IMR-90 (cell line): ENCODE results near the gene SNRPA1. TPM values are rescaled to one million over a fixed set of nuclear protein-coding genes. Genes with fewer than 3 reads are reported as not detected.

ENCODE experiments used
- ATAC-seq: fragments of 200-7000 bp; cut with Tn5 transposase; 2 replicates; pipeline ENCODE4 v1.9.1; 2020; ENCODE audit warnings: low read depth, mild to moderate bottlenecking, moderate library complexity
- BruUV-seq: library from RNA; stranded (reverse); fragments of 400-500 nt; replicated peaks from 2 replicates; lab custom pipeline; 2021; lab: Mats Ljungman, UMichigan
- CTCF ChIA-PET: fragments of 300-600 bp; formaldehyde crosslinking; extraction: SDS; loops from one replicate; lab custom pipeline; 2021; ENCODE audit warnings: antibody characterized with exemption; lab: Yijun Ruan, JAX
- POLR2A ChIA-PET: fragments of 300-600 bp; sonication (Branson Sonifier 250); formaldehyde crosslinking; loops from one replicate; lab custom pipeline; 2022; ENCODE audit warnings: antibody characterized with exemption; ENCODE audit not compliant: unreplicated experiment; lab: Charles Lee
- DNase-seq: peaks from one replicate; pipeline ENCODE4 v3.0.0; 2013
- H2AFZ ChIP-seq: replicated peaks from 2 replicates; pipeline ENCODE3; 2013; ENCODE audit warnings: low read length, mild to moderate bottlenecking; ENCODE audit not compliant: poor library complexity
- H2AK5ac ChIP-seq: 2 replicates; pipeline ENCODE4 v1.6.1; 2013; ENCODE audit warnings: low read depth, low read length, inconsistent platforms
- H2AK9ac ChIP-seq: replicated peaks from 2 replicates; pipeline ENCODE3; 2013; ENCODE audit warnings: mild to moderate bottlenecking, low read depth, low read length, moderate library complexity; ENCODE audit not compliant: poor library complexity
- H2BK120ac ChIP-seq: 2 replicates; pipeline ENCODE4 v1.6.1; 2013; ENCODE audit warnings: low read depth, low read length, inconsistent platforms
- H2BK15ac ChIP-seq: 3 replicates; pipeline ENCODE4 v1.6.1; 2013; ENCODE audit warnings: low read depth, low read length, inconsistent platforms
- H2BK20ac ChIP-seq: 2 replicates; pipeline ENCODE4 v1.6.1; 2013; ENCODE audit warnings: low read depth, mild to moderate bottlenecking, inconsistent platforms, low read length, moderate library complexity
- H2BK5ac ChIP-seq: 2 replicates; pipeline ENCODE4 v1.6.1; 2013; ENCODE audit warnings: mild to moderate bottlenecking, low read depth, low read length, inconsistent platforms; ENCODE audit not compliant: poor library complexity, severe bottlenecking
- H3K14ac ChIP-seq: replicated peaks from 2 replicates; pipeline ENCODE4 v1.6.1; 2013; ENCODE audit warnings: low read depth, low read length, inconsistent platforms
- H3K18ac ChIP-seq: 2 replicates; pipeline ENCODE4 v1.6.1; 2013; ENCODE audit warnings: low read depth, low read length, control low read depth
- H3K23ac ChIP-seq: 2 replicates; pipeline ENCODE4 v1.6.1; 2013; ENCODE audit warnings: low read depth, low read length, inconsistent platforms
- H3K27ac ChIP-seq: 2 replicates; pipeline ENCODE4 v1.5.1; 2013; ENCODE audit warnings: mild to moderate bottlenecking, control low read depth, low read length; ENCODE audit not compliant: insufficient read depth
- H3K27me3 ChIP-seq: 2 replicates; pipeline ENCODE4 v1.6.1; 2013; ENCODE audit warnings: low read length; ENCODE audit not compliant: control insufficient read depth, insufficient read depth
- H3K36me3 ChIP-seq: 2 replicates; pipeline ENCODE4 v1.6.1; 2013; ENCODE audit warnings: low read length, mixed read lengths; ENCODE audit not compliant: control insufficient read depth, insufficient read depth
- H3K4ac ChIP-seq: 2 replicates; pipeline ENCODE4 v1.6.1; 2013; ENCODE audit warnings: low read depth, low read length, inconsistent platforms
- H3K4me1 ChIP-seq: 2 replicates; pipeline ENCODE4 v1.6.1; 2013; ENCODE audit warnings: low read length, mixed read lengths; ENCODE audit not compliant: control insufficient read depth, insufficient read depth
- H3K4me2 ChIP-seq: 2 replicates; pipeline ENCODE4 v1.6.1; 2013; ENCODE audit warnings: low read depth, mild to moderate bottlenecking, control low read depth, low read length, moderate library complexity
- H3K4me3 ChIP-seq: 2 replicates; pipeline ENCODE4 v1.5.1; 2013; ENCODE audit warnings: low read depth, mild to moderate bottlenecking, control low read depth, low read length, moderate library complexity; ENCODE audit not compliant: insufficient read depth
- H3K56ac ChIP-seq: 2 replicates; pipeline ENCODE4 v1.6.1; 2013; ENCODE audit warnings: low read length, inconsistent platforms; ENCODE audit not compliant: insufficient read depth; ENCODE audit errors: extremely low read depth
- H3K79me1 ChIP-seq, 2 experiments: 2 replicates each; pipeline ENCODE4 v1.6.1; 2013; ENCODE audit warnings: low read length in 2 of 2, inconsistent platforms in 1 of 2, low read depth in 1 of 2
- H3K9ac ChIP-seq: 2 replicates; pipeline ENCODE4 v1.6.1; 2013; ENCODE audit warnings: low read depth, low read length, control low read depth
- H3K9me1 ChIP-seq: 2 replicates; pipeline ENCODE4 v1.6.1; 2013; ENCODE audit warnings: low read length, inconsistent platforms; ENCODE audit not compliant: insufficient read depth
- H3K9me3 ChIP-seq: 2 replicates; pipeline ENCODE4 v1.6.1; 2013; ENCODE audit warnings: low read length; ENCODE audit not compliant: control insufficient read depth, insufficient read depth
- H4K20me1 ChIP-seq: 2 replicates; pipeline ENCODE4 v1.6.1; 2013; ENCODE audit warnings: low read length, inconsistent platforms; ENCODE audit not compliant: insufficient read depth
- H4K5ac ChIP-seq: 2 replicates; pipeline ENCODE4 v1.6.1; 2013; ENCODE audit warnings: mild to moderate bottlenecking, low read depth, low read length, control low read depth
- H4K8ac ChIP-seq, 2 experiments: 2 replicates each; pipeline ENCODE4 v1.6.1; 2013; ENCODE audit warnings: low read depth in 2 of 2, low read length in 2 of 2, control low read depth in 1 of 2, inconsistent platforms in 1 of 2
- H4K91ac ChIP-seq: 2 replicates; pipeline ENCODE4 v1.6.1; 2013; ENCODE audit warnings: low read depth, low read length, inconsistent platforms; ENCODE audit not compliant: insufficient read depth
- BHLHE40 ChIP-seq: fragments of 150-350 bp; IDR thresholded peaks from 2 replicates; pipeline ENCODE4 v1.6.1; 2016; ENCODE audit warnings: mild to moderate bottlenecking, low read depth, low read length
- CEBPB ChIP-seq: IDR thresholded peaks from 2 replicates; pipeline ENCODE4 v1.6.1; 2012; ENCODE audit warnings: low read depth, low read length, improper control_type of control experiment
- CHD1 ChIP-seq: IDR thresholded peaks from 2 replicates; pipeline ENCODE4 v1.6.1; 2012; ENCODE audit warnings: low read depth, low read length, improper control_type of control experiment
- ELK1 ChIP-seq: fragments of 150-350 bp; IDR thresholded peaks from 2 replicates; pipeline ENCODE4 v1.6.1; 2016; ENCODE audit warnings: low read depth, mild to moderate bottlenecking, low read length, moderate library complexity, borderline replicate concordance
- MAFK ChIP-seq: IDR thresholded peaks from 2 replicates; pipeline ENCODE4 v1.6.1; 2012; ENCODE audit warnings: low read depth, low read length, improper control_type of control experiment
- MAZ ChIP-seq: IDR thresholded peaks from 2 replicates; pipeline ENCODE4 v1.6.1; 2012; ENCODE audit warnings: low read depth, mild to moderate bottlenecking, low read length, improper control_type of control experiment, moderate library complexity, borderline replicate concordance
- MXI1 ChIP-seq: IDR thresholded peaks from 2 replicates; pipeline ENCODE4 v1.6.1; 2012; ENCODE audit warnings: low read depth, mild to moderate bottlenecking, low read length, moderate library complexity, borderline replicate concordance
- NFE2L2 ChIP-seq: fragments of 150-350 bp; IDR thresholded peaks from 2 replicates; pipeline ENCODE4 v1.6.1; 2016; ENCODE audit warnings: low read depth, mild to moderate bottlenecking, low read length
- POLR2A ChIP-seq: IDR thresholded peaks from 2 replicates; pipeline ENCODE4 v1.6.1; 2012; ENCODE audit warnings: mild to moderate bottlenecking, low read depth, low read length
- RAD21 ChIP-seq: IDR thresholded peaks from 2 replicates; pipeline ENCODE4 v1.6.1; 2012; ENCODE audit warnings: low read length, improper control_type of control experiment
- RCOR1 ChIP-seq: IDR thresholded peaks from 2 replicates; pipeline ENCODE4 v1.6.1; 2012; ENCODE audit warnings: mild to moderate bottlenecking, low read length, improper control_type of control experiment; ENCODE audit not compliant: insufficient replicate concordance
- RFX5 ChIP-seq: IDR thresholded peaks from 2 replicates; pipeline ENCODE4 v1.8.0; 2012; ENCODE audit warnings: low read depth, mild to moderate bottlenecking, low read length, moderate library complexity
- SMC3 ChIP-seq: fragments of 150-350 bp; IDR thresholded peaks from 2 replicates; pipeline ENCODE4 v1.6.1; 2016; ENCODE audit warnings: low read depth, mild to moderate bottlenecking, antibody characterized with exemption, low read length, moderate library complexity
- WGBS, 2 experiments: methylation state at CpG; one replicate each; pipeline versions ENCODE4 v1.1.5 to v1.1.7; 2013; ENCODE audit warnings: missing lambda C conversion rate in 2 of 2; ENCODE audit not compliant: insufficient read length in 1 of 2; ENCODE audit errors: extremely low coverage in 2 of 2; 5-methylcytosine and 5-hydroxymethylcytosine counted together
- dilution Hi-C: fragments of 300-500 bp; cut with HindIII; formaldehyde crosslinking; loops from one replicate; pipeline ENCODE4 v1.14.3; 2018; ENCODE audit warnings: low sequenced_read_pairs; ENCODE audit not compliant: unreplicated experiment
- in situ Hi-C: fragments of 300-500 bp; cut with MboI; formaldehyde crosslinking; loops from 3 replicates; pipeline ENCODE4 v1.14.3; 2019; ENCODE audit warnings: low sequenced_read_pairs, inconsistent platforms, mixed read lengths
- intact Hi-C: fragments of 100-400 bp; cut with micrococcal nuclease; formaldehyde crosslinking; loops from 2 replicates; pipeline ENCODE4 v1.10.0; 2022
- polyA plus RNA-seq, 3 experiments: library from polyadenylated mRNA; depleted of rRNA; stranded (reverse); fragments of >200 nt; gene quantifications; 2 replicates each; pipeline ENCODE4 v1.2.3, GENCODE V29; 2012; ENCODE audit warnings: low replicate concordance in 1 of 3
- total RNA-seq: library from RNA; depleted of rRNA; stranded (reverse); fragments of >200 nt; gene quantifications from 2 replicates; pipeline ENCODE4 v1.2.3, GENCODE V29; 2012

Gene SNRPA1
- total and polyA plus RNA-seq, 2 of the 4 experiments (the other 2 are of a cell fraction): 37.1 to 79.9 TPM

- H3K36me3 ChIP-seq: peaks cover 10% of the 10 kb centered on the region
- H3K9ac ChIP-seq: peak within 1 kb of the TSS; percentile 99
- H3K79me1 ChIP-seq: peaks cover 0 to 32% of the 10 kb centered on the region in 2 experiments; a peak in 2 of 4 replicates
- H3K4me1 ChIP-seq: peaks cover 21% of the 10 kb centered on the region
- peak within 1 kb of the TSS; percentile 95 for H3K27ac ChIP-seq
- dilution Hi-C loops: no loop called here
- no peak within 1 kb of the TSS for H2BK20ac ChIP-seq
- H3K18ac ChIP-seq: peak within 1 kb of the TSS; percentile 49
- H3K23ac ChIP-seq: peak within 1 kb of the TSS; percentile 87
- no peaks in the 10 kb centered on the region for H3K27me3 ChIP-seq
- peak within 1 kb of the TSS; percentile 93 for H2AFZ ChIP-seq
- 1% methylated on average over 63 of the region's 108 CpGs; no CpG with 5 or more reads in 1 of the 2 experiments for WGBS, 2 experiments
- intact Hi-C loops: loop anchor here (2.0 kb wide), 4 partner anchors 51 to 163 kb away; no protein-coding TSS in a partner anchor
- H2AK9ac ChIP-seq: peak within 1 kb of the TSS; percentile 39
- peak within 1 kb of the TSS; percentile 76; the same call in 2 of the 3 replicates for H2BK15ac ChIP-seq
- peak within 1 kb of the TSS; percentile 21 for H4K5ac ChIP-seq
- DNase-seq (peak; percentile 93), ATAC-seq (peak; percentile 81)
- no peaks in the 10 kb centered on the region for H3K9me3 ChIP-seq
- CTCF ChIA-PET: interaction anchor here (0.6 to 1.5 kb wide), 7 partner anchors 37 to 236 kb away, joined by 3 to 6 read pairs (median 4); no protein-coding TSS in a partner anchor
- H4K8ac ChIP-seq: peak within 1 kb of the TSS; percentile 55 to 89
- H3K4me3 ChIP-seq: peak within 1 kb of the TSS; percentile 100
- peaks cover 38% of the 10 kb centered on the region for H4K20me1 ChIP-seq
- peaks cover 8% of the 10 kb centered on the region; the same call in 1 of the 2 replicates for H3K9me1 ChIP-seq
- H4K91ac ChIP-seq: peak within 1 kb of the TSS; percentile 11; the same call in 1 of the 2 replicates
- H2BK120ac ChIP-seq: peak within 1 kb of the TSS; percentile 84; the same call in 1 of the 2 replicates
- peak within 1 kb of the TSS; percentile 93 for H3K14ac ChIP-seq
- BruUV-seq: no TSS peak
- H2BK5ac ChIP-seq: peak within 1 kb of the TSS; percentile 94
- H2AK5ac ChIP-seq: peak within 1 kb of the TSS; percentile 40; the same call in 1 of the 2 replicates
- in situ Hi-C loops: loop anchor here (25.0 kb wide), 2 partner anchors 340 to 540 kb away; partner anchors contain the start of gene LRRK1
- peak within 1 kb of the TSS; percentile 100 for H3K4me2 ChIP-seq
- peak within 1 kb of the TSS; percentile 91 for H3K4ac ChIP-seq
- H3K56ac ChIP-seq: peak within 1 kb of the TSS; percentile 84
- POLR2A ChIA-PET: interaction anchor here (0.6 to 1.2 kb wide), 8 partner anchors 51 to 391 kb away, joined by 3 to 9 read pairs (median 5); no protein-coding TSS in a partner anchor
- TF ChIP-seq MXI1 (peak; percentile 87), CEBPB (peak; percentile 84), POLR2A (peak; percentile 98), RFX5 (no peak), BHLHE40 (peak; percentile 60), RCOR1 (no peak), MAFK (no peak), MAZ (peak; percentile 96), RAD21 (peak; percentile 35), NFE2L2 (no peak), ELK1 (no peak), SMC3 (no peak), CHD1 (peak; percentile 83; the same call in 1 of the 2 replicates)
These were observed 42.9 kb downstream of the SNRPA1 start, which contains the start of gene CHSY1 for GRCh38 chr15:101251830-101252820. Gene CHSY1, minus strand, starts transcription at chr15:101252048. Its CDS starts 592 bp downstream, at chr15:101251456.
